ENCODE measurements around the gene TCF23. TPM values are rescaled to one million over a fixed set of nuclear protein-coding genes. Genes with fewer than 3 reads are reported as not detected.
A peak's percentile ranks its signal among the peaks of the same experiment; 100 is the strongest.
"Not testable (repeated sequence)": the region's sequence is repeated elsewhere in the genome, so short reads cannot be mapped to it uniquely, and the experiment has no call there.

The TCF23 gene
- total RNA-seq, 1 donor from 2014 or later, result not detected

- no peak for DNase-seq (ENCODE audit: low read depth)
These were observed 4.1 kb downstream of the TCF23 start for GRCh38 chr2:27152796-27153464.

DNA sequence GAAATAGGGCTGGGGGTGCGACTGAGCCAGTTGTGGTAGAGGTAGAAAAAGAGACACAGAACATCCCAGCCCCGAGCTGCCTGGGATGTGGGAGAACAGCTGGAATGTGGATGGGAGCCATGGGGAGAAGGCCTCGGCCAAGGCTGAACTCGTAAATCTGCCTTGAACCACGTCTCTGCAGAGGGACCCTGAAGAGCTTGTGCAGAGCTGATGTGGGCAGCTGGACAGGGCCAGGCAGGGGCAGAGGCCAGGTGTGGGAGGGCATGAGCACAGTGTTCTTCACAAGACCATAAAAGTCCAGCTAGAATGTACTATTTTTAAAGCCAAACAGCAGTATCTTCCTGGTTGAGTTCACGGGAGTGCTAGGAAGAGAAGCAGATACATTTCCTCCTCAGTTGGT is 5.7 kb downstream of the TCF23 start:
- no peak for DNase-seq (ENCODE audit: low read depth)

DNA sequence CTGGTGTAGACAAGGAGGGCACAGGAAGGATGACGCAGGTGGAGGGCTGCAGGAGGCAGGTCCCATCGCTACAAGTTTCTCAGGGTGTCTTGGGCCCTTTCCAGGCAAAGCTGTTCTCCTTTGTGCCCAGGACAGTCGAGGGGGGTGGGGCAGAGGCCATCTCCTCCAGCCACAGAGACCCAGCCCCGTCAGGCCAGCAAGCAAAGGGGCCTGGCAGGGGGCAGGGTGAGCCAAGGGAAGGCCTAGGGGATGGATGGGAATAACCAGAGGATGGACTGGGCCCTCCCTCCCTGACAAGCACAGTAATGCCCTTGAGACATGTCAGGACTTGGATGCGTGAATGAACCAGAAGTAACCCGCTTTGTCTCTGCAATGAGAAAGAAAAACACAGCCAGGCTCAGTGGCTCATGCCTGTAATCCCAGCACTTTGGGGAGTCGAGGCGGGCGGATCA is 6.3 kb downstream of the TCF23 start:
- DNase-seq (ENCODE audit: low read depth), result no peak

- DNase-seq (ENCODE audit: low read depth), result no peak
These were observed 9.7 kb downstream of the TCF23 start for GRCh38 chr2:27158468-27158867.

- DNase-seq (ENCODE audit: low read depth), result no peak
These were observed 10.5 kb downstream of the TCF23 start for GRCh38 chr2:27159271-27159670.

- DNase-seq (ENCODE audit: low read depth), result no peak
These were observed 11.4 kb downstream of the TCF23 start for GRCh38 chr2:27160191-27160590.

DNA sequence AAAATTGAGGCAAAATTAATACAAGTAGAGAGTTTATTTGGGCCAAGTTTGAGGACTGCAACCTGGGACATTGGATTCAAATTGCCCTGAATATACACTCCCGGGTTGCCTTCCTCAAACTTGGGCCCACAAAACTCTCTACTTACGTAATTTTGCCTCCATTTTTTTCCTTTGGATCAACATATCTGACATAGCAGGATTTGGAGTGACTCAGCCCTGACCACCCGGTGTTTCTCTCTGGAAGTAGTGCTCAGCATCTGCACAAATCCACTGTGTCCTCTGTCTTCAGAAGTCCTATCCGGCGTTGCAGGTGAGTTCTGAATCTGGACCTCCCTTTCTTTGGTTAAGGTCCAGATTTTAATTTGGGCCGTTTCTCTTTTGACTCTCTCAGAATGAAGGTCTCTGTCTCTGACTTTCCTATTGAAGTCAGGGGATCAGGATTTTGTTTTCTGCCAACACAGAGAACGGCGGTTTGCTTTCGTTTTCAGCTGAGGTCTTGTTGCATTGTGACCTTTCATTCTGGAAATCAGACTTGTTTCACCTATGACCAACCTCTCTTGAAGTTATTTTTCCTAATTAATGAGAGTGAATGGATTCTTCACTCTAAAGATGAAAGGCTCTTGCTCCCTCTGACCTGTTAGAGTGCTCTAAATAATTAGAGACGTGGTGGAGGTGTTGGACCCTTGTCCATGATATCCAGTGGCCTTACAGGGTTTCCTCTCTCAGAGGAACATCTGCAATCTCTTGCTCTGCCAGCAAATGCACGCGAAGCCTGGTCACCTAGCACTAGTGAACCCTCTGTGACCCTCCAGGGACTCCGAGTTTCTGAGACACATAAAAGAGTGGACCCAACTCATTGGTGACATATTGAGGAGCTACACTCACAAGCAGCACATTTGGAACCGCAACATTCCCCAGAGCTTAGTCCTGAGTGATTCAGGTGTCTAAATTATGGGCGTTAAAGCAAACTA is 13.6 kb downstream of the TCF23 start:
- no peak for DNase-seq (ENCODE audit: low read depth)

DNA sequence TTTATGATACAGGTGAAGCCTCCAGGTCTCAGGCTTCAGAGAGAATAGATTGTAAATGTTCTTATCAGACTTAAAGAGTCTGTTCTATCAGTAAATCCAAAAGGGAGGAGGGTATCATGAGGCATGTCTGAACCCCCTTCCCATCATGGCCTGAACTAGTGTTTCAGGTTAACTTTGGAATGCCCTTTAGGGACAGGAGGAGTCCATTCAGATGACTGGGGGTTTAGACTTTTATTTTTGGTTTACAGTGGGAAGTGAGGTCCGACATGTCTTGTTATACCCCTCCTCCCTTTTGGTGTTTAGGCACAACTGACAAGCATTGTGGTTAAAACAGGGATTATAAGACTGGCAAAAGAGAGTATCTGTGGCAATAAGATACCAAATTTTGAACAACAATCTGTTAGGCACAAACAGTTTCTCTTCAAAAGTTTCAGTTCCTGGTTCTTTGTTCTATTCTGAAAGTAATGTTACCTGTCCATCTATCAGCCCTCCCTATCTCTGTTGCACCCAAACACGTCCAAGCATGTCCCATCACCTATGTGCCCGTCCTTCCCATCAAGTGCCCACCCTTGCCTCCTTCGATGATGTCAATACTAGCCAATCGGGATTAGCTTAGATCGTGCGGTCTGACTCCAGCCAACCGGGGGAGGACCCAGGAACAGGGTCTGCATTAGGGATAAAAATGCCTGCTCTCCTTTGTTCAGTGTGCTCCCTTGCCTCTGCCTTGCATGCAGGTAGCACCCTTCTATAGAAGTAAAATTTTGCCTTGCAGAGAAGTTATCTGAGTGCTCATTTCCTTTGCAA is 16.4 kb downstream of the TCF23 start:
- DNase-seq (ENCODE audit: low read depth), result no peak

- DNase-seq (ENCODE audit: low read depth), result peak; percentile 44
These were observed 22.0 kb downstream of the TCF23 start for GRCh38 chr2:27170581-27171337.

DNA sequence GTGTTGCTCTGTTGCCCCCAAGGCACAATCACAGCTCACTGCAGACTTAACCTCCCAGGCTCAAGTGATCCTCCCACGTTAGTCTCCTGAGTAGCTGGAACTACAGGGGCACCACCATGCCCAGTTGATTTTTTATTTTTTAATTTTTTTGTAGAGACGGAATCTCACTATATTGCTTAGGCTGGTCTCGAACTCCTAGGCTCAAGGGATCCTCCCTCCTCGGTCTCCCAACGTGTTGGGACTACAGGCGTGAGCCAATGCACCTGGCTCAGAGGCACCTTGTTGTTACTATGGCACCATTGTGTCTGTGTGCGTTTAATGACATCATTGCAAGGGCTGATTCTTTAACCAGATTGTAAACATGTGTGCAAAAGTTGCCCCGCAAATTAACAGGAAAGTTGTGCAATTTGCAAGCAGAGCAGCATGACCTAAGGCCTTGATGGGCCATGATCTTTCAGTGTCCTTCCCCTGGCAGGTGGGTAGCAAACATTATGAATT is 22.6 kb downstream of the TCF23 start:
- no peak for DNase-seq (ENCODE audit: low read depth)

DNA sequence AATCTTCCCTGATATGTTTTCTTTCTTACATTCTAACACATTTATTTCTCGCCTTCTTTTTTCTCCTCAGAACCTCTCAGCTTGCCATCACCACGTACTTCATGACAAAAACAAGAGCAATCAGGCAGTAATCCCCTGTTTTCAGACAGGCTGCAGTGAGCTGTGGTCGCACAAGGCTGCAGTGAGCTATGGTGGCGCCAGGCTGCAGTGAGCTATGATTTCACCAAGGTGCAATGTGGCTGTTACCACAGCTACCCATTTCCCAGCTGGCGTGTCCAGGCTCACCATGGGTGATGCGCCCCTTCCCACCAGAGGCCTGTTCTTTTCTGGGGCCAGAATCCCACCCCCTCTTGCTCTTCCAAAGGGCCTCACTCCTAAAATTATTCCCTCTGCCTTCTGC is 25.8 kb downstream of the TCF23 start:
- DNase-seq (ENCODE audit: low read depth), result peak; percentile 39

DNA sequence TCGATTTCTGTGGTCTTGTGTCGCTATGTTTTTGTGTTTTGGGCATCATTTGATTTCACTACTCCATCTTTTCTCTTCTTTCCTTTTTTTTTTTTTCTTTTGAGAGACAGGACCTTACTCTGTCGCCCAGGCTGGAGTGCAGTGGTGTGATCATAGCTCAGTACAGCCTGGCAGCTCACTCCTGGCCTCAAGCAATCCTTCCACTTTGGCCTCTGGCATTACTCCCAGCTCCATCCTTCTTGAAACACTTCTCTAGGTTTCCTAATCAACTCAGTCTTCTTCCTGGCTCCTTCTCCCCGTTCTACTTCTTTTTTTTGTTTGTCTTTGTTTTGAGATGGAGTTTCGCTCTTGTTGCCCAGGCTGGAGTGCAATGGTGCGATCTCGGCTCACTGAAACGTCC is 26.5 kb downstream of the TCF23 start:
- no peak for DNase-seq (ENCODE audit: low read depth)

GRCh38 chr2:27175781-27176180 is 27.0 kb downstream of the TCF23 start:
- DNase-seq (ENCODE audit: low read depth), result not testable (repeated sequence)

- no peak for DNase-seq (ENCODE audit: low read depth)
These were observed 28.9 kb downstream of the TCF23 start for GRCh38 chr2:27177441-27178351.

GRCh38 chr2:27178469-27178868 is 29.7 kb downstream of the TCF23 start:
- DNase-seq (ENCODE audit: low read depth), result no peak

GRCh38 chr2:27179344-27180000 is 30.7 kb downstream of the TCF23 start:
- DNase-seq (ENCODE audit: low read depth), result no peak

GRCh38 chr2:27182346-27182745 is 33.5 kb downstream of the TCF23 start:
- no peak for DNase-seq (ENCODE audit: low read depth)

GRCh38 chr2:27184115-27184514 is 35.3 kb downstream of the TCF23 start:
- peak; percentile 68 for DNase-seq (ENCODE audit: low read depth)

All from myocyte (in vitro differentiated cells).